Thoracic aorta (tissue), 2 donors: ENCODE data around the gene TRRAP. TPM values are rescaled to one million over a fixed set of nuclear protein-coding genes. Genes with fewer than 3 reads are reported as not detected.

Experiments used
- ATAC-seq: fragments of 150-250 bp; one replicate; pipeline ENCODE4 v1.8.0; 2017; ENCODE audit warnings: low read depth; ENCODE audit not compliant: insufficient number of reproducible peaks, low FRiP score
- DNase-seq: peaks from one replicate; pipeline ENCODE4 v3.0.0-alpha.2; 2020; ENCODE audit warnings: low spot score
- H3K27ac ChIP-seq, 2 donors: fragments of 200-600 bp; sonication (generic); 1 replicate in 1 of 2; 2 replicates in 1 of 2; pipeline ENCODE4 v1.5.1; 2016; ENCODE audit warnings: mild to moderate bottlenecking in 2 of 2, moderate library complexity in 2 of 2
- H3K27me3 ChIP-seq: fragments of 200-600 bp; sonication (generic); replicated peaks from 2 replicates; pipeline ENCODE4 v1.6.0; 2016; ENCODE audit warnings: mild to moderate bottlenecking; ENCODE audit not compliant: insufficient read depth
- H3K36me3 ChIP-seq: fragments of 200-600 bp; sonication (generic); one replicate; pipeline ENCODE4 v1.5.1; 2016
- H3K4me1 ChIP-seq, 2 donors: fragments of 200-600 bp; sonication (generic); 1 replicate in 1 of 2; 2 replicates in 1 of 2; pipeline versions ENCODE4 v1.5.1 to v1.6.0; 2016; ENCODE audit warnings: low read depth in 2 of 2, mild to moderate bottlenecking in 1 of 2; ENCODE audit not compliant: control insufficient read depth in 1 of 2
- H3K4me3 ChIP-seq: fragments of 200-600 bp; sonication (generic); 2 replicates; pipeline ENCODE4 v1.5.1; 2016; ENCODE audit warnings: mild to moderate bottlenecking
- H3K9me3 ChIP-seq: fragments of 200-600 bp; sonication (generic); 2 replicates; pipeline ENCODE4 v1.5.1; 2016
- total RNA-seq, 2 donors: library from RNA; depleted of rRNA; stranded (reverse); fragments of >200 nt; gene quantifications; one replicate each; pipeline versions ENCODE4 v1.1.0 to v1.2.3, GENCODE V29; 2016
- TF ChIP-seq, protein P1 (sequence below): fragments of 200-600 bp; sonication (generic); IDR thresholded peaks from one replicate; pipeline ENCODE4 v1.5.1; 2019; ENCODE audit warnings: antibody characterized with exemption

The TRRAP gene
- total RNA-seq, 2 donors from 2014 or later: 44.8 to 49.5 TPM

DNA sequence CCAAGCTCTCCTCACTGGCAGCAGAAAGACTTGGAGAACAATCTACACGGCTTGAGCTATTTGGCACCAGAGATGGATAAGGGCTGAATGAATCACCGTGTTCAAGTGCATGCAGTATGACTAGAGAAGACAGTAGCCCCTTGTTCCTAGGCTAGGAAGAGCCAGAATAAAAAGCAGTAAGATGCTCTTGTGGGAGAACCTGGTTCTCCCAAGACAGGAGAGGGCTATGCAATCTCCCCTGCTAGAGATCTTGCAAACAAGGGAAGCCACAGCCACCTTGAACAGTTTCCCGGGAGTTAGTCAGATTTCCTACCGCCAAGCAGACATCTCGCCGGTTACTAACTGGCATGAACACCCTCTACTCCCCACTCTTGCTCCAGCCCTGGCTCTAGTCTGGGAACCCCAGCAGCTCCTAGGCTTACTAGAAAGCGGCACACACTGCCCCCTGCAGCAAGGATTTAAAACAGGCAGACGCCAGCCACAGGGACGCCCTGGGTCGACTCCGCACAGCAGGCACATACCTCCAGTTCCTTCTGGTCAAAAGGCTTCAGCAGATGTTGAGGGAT is 158.3 kb downstream of the TRRAP start:
- no peaks in the 10 kb centered on the region for H3K9me3 ChIP-seq
- peak overlapping the region; percentile 55 to 74 for H3K27ac ChIP-seq
- H3K4me1 ChIP-seq: peaks cover 14 to 51% of the 10 kb centered on the region in 2 donors
- H3K36me3 ChIP-seq: peaks cover 64% of the 10 kb centered on the region
- no peak overlapping the region for H3K4me3 ChIP-seq
- ATAC-seq (peak; percentile 17), DNase-seq (no peak)
- H3K27me3 ChIP-seq: no peaks in the 10 kb centered on the region
- TF ChIP-seq, protein P1, sequence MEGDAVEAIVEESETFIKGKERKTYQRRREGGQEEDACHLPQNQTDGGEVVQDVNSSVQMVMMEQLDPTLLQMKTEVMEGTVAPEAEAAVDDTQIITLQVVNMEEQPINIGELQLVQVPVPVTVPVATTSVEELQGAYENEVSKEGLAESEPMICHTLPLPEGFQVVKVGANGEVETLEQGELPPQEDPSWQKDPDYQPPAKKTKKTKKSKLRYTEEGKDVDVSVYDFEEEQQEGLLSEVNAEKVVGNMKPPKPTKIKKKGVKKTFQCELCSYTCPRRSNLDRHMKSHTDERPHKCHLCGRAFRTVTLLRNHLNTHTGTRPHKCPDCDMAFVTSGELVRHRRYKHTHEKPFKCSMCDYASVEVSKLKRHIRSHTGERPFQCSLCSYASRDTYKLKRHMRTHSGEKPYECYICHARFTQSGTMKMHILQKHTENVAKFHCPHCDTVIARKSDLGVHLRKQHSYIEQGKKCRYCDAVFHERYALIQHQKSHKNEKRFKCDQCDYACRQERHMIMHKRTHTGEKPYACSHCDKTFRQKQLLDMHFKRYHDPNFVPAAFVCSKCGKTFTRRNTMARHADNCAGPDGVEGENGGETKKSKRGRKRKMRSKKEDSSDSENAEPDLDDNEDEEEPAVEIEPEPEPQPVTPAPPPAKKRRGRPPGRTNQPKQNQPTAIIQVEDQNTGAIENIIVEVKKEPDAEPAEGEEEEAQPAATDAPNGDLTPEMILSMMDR: peak; percentile 55

DNA sequence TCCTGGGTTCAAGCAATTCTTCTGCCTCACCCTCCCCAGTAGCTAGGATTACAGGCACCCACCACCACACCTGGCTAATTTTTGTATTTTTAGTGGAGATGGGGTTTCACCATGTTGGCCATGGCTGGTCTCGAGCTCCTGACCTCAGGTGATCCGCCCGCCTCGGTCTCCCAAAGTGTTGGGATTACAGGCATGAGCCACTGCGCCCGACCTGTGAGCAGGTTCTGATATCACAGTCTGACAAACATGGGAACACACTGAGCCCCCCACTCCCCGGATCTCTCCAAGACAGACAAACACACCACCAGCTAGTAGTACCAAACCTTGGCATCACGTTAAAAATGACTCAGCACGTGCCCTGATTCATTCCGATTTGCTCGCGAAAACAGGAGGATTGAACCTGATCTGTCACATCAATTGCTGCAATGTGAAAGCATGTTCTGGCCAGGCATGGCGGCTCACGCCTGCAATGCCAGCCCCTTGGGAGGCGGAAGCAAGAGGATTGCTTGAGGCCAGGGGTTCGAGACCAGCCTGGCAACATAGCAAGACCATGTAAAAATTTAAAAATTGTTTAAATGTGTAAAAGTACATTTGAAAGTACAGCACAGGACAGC is 159.1 kb downstream of the TRRAP start:
- Histone ChIP-seq H3K4me3 (no peak overlapping the region), H3K27me3 (no peaks in the 10 kb centered on the region), H3K36me3 (peaks cover 56% of the 10 kb centered on the region), H3K4me1 (peaks cover 12 to 51% of the 10 kb centered on the region in 2 donors), H3K27ac (peak overlapping the region; percentile 55 to 74), H3K9me3 (no peaks in the 10 kb centered on the region)
- ATAC-seq (no peak), DNase-seq (no peak)
- TF ChIP-seq, protein P1: no peak

DNA sequence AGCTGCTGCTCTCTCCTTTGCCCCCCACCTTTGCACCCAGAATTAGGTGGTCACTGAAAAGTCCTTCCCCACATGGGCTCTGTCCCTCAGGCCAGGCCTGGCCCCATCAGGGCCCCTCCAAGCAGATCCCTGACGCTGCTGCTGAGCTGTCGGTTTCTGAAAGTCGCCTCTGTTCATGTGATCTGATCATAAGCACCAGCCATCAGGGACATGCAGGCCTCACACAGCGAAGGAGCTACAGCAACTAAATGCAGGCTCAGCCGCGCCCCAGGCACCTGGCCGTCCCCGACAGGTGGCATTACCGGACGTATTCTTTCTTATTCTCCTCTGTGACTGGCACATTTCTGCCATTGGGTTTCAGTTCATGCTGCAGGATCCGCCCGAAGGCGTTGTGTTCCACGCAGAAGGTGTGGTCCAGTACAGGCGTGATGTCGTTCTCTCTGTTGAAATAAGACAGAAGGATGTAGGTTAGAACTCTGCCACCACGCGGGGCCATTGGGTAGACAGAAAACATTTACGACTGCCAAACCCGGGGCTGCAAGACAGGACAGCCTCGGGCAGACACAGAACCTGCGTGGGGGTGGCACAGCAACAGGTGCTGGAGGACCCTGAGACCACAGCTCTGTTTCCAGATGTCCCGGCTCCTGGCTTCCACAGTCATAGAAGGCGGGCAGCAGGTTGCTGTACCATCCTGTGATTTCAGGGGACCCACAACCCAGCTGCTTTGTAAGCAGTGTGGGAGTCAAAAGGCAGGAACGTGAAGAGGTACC is 159.9 kb downstream of the TRRAP start:
- ATAC-seq: no peak
- Histone ChIP-seq H3K36me3 (peaks cover 48% of the 10 kb centered on the region), H3K27ac (peak overlapping the region in 1 of 2 donors; percentile 19)

DNA sequence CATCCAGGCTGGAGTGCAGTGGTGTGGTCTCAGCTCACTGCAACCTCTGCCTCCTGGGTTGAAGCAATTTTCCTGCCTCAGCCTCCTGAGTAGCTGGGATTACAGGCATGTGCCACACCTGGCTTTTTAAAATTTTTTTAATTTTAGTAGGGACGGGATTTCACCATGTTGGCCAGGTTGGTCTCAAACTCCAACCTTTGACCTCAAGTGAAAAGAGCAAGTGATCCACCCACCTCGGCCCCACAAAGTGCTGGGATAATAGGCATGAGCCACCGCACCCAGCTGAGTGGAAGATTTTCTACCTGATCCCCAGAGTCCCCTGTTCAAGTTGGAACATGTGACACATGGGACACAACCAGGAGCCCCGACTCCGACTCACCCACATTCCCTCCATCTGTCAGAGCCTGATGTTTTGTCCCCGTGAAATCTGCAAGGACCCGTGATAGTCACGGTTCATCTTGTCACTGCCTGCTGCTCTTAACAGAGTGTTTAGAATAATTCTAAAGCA is 161.1 kb downstream of the TRRAP start:
- DNase-seq: no peak
- H3K36me3 ChIP-seq: peaks cover 43% of the 10 kb centered on the region
- peak overlapping the region in 1 of 2 donors; percentile 68 for H3K27ac ChIP-seq
- peaks cover 16 to 67% of the 10 kb centered on the region in 2 donors for H3K4me1 ChIP-seq
- ATAC-seq: no peak
- no peaks in the 10 kb centered on the region for H3K9me3 ChIP-seq
- H3K27me3 ChIP-seq: no peaks in the 10 kb centered on the region
- TF ChIP-seq, protein P1: no peak
- H3K4me3 ChIP-seq: no peak overlapping the region

More for the DNA sequence above, 159.9 kb downstream of the TRRAP start:
- Histone ChIP-seq H3K4me1 (peaks cover 16 to 59% of the 10 kb centered on the region in 2 donors), H3K9me3 (no peaks in the 10 kb centered on the region), H3K27me3 (no peaks in the 10 kb centered on the region), H3K4me3 (no peak overlapping the region)
- no peak for DNase-seq
- TF ChIP-seq, protein P1: no peak
